Retinal pigment epithelial cell (primary cell): Measurements from ENCODE around the gene MDC1.

Source experiments
- DNase-seq: peaks from one replicate; pipeline ENCODE4 v3.0.0-alpha.2; 2010; ENCODE audit warnings: low read depth
- H3K4me3 ChIP-seq: 2 replicates; pipeline ENCODE4 v1.5.1; 2011; ENCODE audit warnings: mild to moderate bottlenecking, low read length, control low read depth, moderate library complexity
- CTCF ChIP-seq: conservative IDR thresholded peaks from 2 replicates; pipeline ENCODE4 v1.5.1; 2011; ENCODE audit warnings: low read depth, low read length, control low read depth, inconsistent platforms

The MDC1 gene

GRCh38 chr6:30749554-30750378, 32.7 kb upstream of the MDC1 start:
- H3K4me3 ChIP-seq: no peak overlapping the region
- no peak for TF ChIP-seq CTCF
- DNase-seq: no peak

GRCh38 chr6:30748851-30749540, 31.9 kb upstream of the MDC1 start:
- no peak for DNase-seq
- no peak for TF ChIP-seq CTCF
- H3K4me3 ChIP-seq: no peak overlapping the region

GRCh38 chr6:30747902-30748769, 31.1 kb upstream of the MDC1 start:
- no peak for DNase-seq
- TF ChIP-seq CTCF: no peak
- H3K4me3 ChIP-seq: no peak overlapping the region

- DNase-seq: no peak
- TF ChIP-seq CTCF: no peak
- no peak overlapping the region for H3K4me3 ChIP-seq
Observed at GRCh38 chr6:30747300-30747687, 30.2 kb upstream of the MDC1 start.

GRCh38 chr6:30744054-30744805, 27.1 kb upstream of the MDC1 start, which contains the start of gene IER3:
TSS of gene IER3 (minus strand) at chr6:30744547. CDS start at chr6:30744518, 29 bp downstream.
- peak; percentile 79 for DNase-seq

More at GRCh38 chr6:30744054-30744805, 27.1 kb upstream of the MDC1 start, which contains the start of gene IER3:
- peak within 1 kb of the TSS; percentile 100 for H3K4me3 ChIP-seq
- peak; percentile 65 for TF ChIP-seq CTCF
